GM21529 (cell line): Measurements from ENCODE around the gene LTA4H.
"Not testable (repeated sequence)": the region's sequence is repeated elsewhere in the genome, so short reads cannot be mapped to it uniquely, and the experiment has no call there.

Experiments used
- ATAC-seq: cut with Tn5 transposase; IDR thresholded peaks from one replicate; pipeline ENCODE4 v1.9.1; 2021; ENCODE audit not compliant: unreplicated experiment

The LTA4H gene

DNA sequence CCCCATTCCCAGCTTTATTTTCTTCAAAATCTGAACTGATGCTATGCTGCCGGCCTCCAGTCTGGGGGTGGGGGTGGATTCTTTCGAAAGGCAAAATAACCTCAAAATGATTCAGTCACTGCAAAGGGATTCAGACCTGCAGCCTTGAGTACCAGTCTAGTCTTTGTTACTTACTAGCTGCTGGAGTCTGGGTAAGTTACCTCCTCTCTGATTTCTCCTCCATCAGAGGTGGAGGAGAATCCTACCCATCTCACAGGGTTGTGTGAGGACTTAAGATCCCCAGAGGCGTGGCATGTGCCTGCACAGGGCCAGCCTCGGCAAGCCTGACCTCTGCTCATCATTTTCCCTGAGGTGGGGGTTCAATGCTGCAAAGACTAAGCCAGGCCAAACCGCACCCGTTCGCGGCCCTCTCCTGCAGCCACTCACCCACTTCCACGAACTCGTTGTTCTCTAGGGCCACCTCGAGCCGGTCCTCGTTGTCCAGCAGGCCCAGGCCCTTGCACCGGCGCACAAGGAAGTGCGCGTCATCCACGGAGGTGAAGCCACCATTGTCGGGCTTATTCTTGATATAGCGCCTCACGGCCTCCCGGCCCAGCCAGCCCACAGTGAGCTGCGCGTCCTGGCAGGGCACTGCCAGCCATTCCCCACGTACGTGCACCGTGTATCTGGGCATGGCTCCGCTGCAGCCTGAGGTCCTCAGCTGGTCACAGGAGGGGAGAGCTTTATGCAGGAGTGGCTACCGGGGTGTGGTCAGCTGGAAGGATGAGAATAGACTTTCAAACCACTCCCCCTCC lies 40.0 kb downstream of the LTA4H start:
- no peak for ATAC-seq

DNA sequence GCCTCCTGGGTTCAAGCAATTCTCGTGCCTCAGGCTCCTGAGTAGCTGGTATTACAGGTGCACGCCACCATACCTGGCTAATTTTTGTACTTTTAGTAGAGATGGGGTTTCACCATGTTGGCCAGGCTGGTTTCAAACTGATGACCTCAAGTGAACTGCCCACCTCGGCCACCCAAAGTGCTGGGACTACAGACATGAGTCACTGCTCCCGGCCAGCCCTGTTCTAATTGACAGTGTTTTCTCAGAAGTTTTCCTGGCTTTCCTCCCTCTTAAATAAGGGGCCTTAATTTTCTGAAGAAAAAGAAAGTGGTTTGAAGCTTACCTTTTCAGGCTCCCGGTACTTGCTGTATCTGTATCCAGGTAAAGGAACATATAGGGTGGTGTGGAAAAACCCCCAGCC lies 40.9 kb downstream of the LTA4H start:
- no peak for ATAC-seq

DNA sequence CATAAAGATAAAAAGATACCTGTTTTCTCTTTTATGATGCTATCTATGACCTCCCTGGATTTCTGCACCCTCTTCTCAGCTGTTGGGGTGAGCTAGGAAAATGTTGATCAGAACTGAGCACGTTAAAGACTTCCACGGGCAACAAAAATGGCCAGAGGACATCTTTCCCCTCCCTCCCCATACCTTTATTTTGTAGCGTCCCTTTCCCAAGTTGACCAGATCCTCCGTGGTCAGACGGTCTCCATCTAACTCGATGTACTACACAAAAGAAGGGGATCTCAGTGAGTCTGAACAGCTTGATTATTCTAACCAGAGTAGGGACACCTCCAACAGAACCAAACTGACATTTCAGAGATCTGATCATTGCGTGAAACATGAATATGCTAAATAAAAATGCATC lies 41.5 kb downstream of the LTA4H start:
- ATAC-seq = no peak

DNA sequence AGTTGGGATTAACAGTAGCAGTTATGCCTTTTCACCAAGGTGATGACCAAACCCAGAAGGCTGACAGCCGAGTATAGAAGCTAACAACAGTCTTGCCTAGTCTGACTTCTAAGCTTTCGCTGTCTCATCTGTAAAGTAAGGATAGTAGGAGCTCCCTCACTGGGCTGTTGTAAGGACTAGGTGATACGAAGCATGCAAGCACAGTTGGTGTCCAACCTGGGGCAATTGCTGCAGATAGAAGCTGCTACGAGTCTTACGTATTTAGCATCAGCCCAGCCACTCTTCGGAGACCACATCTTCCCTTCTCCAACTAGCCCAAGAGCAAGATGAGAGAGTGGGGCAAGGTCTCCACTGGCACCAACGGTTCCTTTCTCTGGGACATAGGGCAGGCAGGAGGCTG lies 45.3 kb downstream of the LTA4H start:
- ATAC-seq = no peak

DNA sequence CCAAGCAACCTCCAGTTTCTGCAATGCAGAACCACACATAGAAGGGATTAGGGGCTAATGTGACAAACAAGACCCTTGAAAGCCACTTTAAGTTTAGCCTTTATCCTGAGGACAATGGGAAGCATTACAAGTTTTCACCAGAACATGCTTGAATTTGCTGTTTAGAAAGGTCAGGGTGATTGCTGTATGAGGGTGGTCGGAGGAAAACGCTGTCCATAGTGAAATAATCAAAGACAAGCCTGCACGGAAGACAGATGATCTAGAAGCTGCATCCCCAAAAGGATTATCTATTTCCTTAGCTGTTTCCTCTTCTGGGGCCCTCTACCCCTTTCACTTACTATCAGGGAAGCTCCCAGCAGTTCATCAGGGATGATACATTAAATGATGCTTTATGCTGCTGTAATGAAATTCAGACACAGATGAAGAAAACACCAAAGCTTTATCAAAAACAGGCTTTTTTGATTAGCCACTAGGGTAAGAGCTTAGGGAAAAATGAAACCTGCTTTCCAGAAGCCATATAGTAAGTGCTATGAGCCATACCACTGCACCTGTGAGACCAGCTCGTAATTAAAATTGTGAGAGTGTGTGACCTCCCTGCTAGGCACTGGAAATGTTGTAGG lies 45.8 kb downstream of the LTA4H start:
- no peak for ATAC-seq

DNA sequence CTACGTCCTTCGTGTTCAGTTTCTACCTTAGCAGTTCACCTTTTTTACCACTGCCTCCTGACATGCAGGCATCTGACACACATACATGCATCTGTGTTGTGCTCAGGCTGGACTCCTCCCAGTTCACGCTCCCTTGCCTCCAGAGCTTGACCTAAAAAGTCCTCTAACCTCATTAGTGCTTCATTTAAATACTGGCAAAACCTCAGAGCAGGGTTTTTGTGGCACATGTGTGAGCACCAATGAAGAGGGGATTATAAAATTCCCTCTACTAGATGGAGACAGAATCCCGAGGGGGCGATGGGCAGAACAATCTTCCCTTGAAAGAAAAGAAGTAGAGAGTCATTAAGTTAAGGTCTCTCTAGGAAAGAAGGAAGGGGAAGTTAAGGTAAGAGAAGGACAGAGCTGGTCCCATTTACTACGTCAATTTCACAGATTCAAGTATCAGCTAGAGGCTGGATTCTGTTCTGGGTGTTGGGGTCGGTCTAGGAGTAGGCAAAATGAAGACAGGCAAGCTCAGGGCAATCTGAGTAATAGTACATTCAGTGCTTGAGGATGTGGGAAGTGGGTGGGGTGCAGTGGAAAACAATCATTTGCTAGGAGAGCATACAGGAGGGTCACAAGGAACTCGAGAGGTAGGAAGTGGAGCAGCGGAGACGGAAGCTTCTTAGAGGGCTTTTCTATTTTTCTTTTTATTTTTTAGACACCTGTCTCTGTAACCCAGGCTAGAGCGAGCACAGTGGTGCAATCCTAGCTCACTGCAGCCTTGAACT lies 46.7 kb downstream of the LTA4H start:
- ATAC-seq = no peak

DNA sequence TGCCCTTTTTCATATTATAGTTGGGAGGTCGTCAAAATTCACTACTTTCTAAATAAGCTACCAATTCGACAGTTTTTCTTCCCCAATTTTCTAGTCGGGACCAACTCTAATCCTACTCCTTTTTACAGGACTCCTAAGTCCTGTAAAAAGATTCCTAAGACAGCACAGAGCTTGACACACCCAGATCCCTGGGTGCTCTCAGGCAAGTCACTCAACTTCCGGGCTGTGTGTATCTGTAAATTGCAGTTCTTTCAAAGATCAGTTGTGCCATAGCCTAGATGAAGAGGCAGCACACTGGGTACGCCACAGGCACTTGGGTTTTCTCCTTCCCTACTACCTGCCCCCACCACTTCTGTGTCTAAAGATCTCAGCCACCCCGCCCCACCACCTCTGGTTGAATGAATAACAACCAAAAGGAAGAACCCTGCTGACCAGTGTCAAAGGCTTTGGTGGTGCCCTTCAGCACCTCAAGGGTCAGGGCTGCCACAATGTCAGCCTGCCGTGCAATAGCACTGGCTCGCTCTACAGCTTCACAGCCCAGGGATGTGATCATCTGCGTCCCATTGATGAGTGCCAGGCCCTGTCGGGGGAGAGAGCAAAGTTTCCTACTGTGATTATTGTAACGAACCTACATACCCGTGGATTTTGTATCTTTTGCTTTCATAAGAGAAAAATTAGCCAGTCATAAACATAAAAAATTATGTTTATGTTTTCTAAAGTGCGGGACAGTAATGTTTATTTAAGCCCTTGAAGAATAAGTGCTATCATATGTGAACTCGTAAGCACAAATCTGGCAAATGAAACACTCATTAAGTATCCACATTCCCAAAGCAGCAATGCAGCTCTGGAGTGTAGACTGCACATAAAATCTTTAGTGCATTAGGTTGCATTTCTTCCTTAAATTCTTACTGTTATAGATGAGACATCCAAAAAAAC lies 48.5 kb downstream of the LTA4H start:
- ATAC-seq = no peak

DNA sequence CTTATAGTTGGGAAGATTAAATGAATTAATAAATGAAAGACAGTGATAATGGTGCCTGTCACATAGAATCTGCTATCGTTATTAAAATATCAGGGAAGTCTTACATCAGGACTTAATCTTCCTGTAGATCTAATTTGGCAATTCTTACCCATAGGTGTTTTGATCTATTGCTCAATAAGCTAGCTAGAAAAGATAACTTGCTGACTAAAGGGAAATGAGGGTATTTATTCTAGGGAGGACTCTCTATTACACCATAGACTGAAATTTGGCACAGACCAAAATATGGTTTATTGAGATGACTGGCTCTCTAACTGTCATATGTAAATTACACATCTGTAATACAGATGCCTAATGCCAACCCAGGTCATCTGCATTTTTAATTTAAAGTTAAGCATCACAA lies 50.7 kb downstream of the LTA4H start:
- no peak for ATAC-seq

DNA sequence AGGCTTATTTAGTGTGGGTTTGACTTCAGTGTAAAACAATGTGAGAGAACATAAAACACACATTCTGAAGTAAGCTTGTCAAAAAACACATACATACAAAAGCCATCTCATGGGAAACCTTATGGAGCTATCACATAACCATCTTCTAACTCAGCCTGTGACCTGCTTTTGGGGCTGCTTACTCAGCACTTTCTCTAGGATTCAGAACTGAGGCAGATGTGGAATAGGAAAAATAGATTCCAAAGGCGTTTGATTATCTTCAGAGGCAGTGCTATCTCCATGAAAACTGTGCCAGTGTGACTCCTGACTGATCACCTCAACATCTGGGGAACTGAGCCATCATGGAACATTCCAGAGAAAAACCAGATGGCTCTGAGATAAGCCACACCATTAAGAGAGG lies 52.8 kb downstream of the LTA4H start:
- ATAC-seq = no peak

DNA sequence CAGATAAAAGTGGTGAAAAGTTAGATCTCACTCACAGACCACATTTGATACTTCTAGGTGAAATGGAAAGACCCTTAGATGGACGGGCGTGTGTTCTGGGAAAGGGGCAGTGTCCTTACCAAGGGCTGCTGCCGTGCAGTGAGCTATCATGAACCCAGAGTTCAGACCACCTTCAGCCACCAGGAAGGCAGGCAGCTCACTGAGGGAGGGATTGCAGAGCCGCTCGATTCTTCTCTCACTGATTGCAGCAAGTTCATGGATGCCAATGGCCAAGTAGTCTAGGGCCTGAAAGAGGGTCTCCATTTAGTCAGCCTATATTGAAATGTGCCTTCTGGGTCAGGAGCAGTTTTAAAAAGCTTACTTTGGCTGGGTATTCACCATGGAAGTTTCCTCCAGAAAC lies 55.0 kb downstream of the LTA4H start:
- no peak for ATAC-seq

DNA sequence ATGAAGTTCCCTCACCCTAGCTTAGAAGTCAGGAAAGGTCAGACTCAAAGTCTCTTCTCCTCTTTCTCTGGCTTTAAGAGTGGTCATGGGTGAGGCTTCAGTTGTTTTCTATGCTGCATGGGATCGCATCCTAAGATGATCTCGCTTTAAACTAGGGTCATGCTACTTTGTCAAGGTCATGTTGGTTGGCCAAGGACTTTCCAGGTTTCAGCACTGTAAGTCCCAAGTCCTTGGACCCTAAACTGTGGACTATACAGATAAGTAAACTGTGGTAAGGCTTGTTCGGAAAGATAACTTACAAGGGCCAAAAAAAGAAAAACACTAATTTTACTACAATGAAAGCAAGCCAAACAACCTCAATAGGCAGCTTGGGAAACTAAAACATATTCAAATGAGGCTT lies 56.6 kb downstream of the LTA4H start:
- ATAC-seq = no peak

DNA sequence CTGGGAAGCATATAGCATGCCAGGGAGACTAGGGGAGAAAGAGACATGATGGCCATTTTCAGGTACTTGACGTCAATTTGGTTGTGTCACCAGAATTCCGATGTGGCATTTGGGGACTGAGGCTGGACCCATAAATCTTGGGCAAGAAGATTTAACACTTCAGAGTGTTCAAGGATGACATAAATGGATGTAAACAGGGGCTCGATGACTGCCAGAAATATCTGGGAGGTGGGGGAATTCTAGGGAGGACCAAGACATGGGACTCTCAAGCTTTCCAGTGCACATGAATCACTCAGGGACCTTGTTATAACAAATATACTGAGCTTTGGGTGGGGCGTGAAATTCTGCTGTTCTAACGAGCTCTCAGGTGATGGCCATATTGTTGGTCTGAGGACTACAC lies 57.0 kb downstream of the LTA4H start:
- no peak for ATAC-seq

DNA sequence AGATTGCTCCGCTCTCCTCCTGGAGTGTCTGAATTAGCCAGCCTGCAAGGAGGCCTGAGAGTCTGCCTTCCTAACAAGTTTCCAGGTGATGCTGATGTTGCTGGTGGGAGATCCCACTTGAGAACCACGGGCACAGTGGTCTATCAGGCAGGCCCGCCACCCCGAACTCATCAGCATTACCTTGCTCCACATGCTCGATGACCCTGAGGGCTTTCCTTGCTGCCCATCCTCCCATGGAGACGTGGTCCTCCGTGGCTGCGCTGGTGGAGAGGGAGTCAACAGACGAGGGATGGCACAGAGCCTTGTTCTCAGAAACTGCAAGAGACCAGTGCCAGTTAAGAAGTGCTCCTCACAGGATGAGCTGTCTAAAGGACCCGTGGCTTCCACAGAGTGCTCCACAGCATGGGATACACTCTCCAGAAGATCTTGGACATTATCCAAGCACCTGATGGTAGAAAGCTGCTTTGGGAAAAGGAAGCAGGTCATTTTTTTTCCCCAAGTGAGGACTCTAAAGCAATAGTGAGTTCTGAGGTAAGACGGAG lies 57.6 kb downstream of the LTA4H start:
- ATAC-seq = no peak

DNA sequence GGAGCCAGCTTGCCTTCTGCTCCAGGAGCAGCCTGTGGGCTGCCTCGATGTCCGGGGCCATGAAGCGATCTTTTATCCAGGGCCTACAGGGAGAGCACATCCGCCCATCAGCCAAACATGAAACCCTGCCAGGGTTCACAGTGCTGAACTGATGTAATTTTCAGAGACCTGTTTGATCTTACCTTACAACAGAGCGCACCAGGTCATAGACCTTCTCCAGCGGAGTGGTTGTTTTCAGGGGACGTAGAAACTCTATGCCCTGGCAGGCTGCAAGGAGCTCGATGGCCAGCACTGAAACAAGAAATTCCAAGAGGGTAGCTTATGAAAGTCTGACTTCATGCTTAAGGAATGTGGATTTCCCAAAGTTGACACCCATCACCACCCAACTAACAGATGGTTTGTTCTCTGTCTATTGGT lies 59.0 kb downstream of the LTA4H start:
- ATAC-seq = no peak

DNA sequence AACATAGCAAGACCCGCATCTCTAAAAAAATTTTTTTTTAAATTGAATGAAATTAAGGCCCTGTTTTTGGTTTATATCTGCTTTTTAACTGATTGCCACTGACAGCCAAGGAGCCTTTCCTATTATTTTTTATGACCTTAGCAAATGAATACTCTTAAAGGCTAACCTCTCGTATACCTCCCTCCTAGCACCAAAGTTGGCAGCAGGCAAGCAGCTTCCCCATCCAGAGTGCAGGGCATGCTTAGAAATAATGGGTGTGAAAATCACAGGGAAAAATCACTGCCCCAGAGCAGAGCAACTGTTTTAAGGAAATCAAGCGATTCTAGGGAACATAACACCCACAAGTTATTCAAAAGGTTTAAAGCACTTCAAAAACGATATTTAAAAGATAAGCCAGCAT lies 59.9 kb downstream of the LTA4H start:
- no peak for ATAC-seq

DNA sequence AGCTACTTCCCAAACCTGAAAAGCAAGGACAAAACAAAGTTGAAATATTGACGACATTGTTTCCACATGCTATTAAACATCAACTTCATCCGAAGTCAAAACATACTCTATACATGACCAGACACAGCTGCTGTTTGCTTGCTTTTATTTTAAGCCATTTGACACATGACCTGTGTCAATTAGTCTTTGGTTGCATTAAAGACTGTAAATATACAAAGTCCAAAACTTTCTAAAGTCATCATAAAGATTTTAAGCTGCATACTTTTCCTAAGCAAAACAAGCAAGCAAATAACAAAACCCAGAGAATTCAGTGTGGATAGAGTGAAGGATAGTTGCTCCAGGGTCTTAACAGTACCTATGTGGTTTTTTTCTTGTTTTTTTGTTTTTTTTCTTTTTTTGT lies 61.0 kb downstream of the LTA4H start:
- ATAC-seq = no peak

DNA sequence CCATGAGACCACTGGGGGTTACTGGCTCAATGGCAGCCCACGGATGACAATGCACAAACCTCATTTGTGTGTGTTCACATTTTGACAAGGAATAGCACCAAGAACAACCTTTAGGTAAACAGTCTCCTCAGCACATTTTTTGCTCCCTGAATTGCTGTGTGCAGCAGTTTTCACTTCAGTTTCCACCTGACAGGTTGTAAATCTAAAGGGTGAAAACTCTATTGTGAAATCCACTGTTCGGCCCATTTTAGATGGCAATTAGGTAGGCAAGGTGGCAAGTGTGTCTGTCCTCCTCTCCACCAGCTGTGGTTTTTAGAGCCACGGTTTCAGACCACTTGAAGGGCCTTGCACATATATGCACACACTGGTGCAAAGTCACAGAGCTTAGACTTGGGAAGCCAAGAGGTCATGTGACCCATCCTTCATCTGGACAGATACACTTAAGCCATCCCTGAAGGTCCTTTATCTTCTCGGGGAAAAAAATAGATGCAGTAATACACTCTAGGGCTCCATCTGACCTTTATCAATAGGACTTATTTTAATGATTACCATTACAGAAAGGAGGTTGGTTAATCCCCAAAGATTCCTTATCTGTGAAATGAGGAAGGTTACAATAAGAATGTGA lies 62.4 kb downstream of the LTA4H start:
- no peak for ATAC-seq

DNA sequence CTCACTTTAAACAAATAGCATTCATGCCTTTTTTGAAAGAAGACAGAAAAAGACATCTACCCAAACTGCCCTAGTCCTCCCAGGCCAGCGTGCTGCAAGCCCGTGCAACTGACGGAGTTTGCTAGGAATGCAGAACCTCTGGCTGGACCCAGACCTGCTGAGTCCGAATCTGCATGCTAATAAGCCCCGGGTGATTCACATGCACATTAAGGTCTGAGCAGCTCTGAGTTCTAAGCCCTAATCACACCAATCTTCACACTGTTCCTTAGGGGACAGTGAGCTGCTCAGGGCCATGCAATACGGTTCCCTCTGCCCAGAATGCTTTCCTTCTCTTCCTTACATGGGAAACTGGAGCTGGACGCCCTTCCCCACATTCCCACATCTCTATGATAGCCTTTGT lies 64.5 kb downstream of the LTA4H start:
- ATAC-seq = no peak

DNA sequence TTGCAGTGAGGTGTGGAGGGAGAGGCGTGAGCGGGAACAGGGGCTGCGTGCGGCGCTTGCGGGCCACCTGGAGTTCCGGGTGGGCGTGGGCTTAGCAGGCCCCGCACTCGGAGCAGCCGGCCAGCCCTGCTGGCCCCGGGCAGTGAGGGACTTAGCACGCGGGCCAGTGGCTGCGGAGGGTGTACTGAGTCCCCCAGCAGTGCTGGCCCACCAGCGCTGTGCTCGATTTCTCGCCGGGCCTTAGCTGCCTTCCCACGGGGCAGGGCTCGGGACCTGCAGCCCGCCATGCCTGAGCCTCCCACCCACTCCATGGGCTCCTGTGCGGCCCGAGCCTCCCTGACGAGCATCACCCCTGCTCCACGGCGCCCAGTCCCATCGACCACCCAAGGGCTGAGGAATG lies 66.3 kb downstream of the LTA4H start:
- not testable (repeated sequence) for ATAC-seq

DNA sequence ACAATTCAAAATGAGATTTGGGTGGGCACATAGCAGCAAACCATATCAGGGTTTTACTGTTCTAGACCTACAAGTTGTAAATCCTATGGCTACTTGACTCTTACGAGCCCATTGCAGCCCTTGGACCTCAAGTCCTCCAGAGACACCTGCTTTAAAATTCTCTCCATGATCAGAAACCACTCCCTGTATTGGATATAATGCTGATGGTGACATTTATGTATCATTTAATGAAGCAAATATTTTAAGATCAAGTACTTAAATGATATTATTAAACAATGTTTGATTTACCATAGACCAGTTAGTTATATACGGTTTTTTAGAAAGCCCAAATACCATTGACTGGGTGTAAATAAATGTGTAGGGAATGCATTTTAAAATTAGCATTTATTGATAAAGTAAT lies 68.1 kb downstream of the LTA4H start:
- no peak for ATAC-seq
